GM18499 (cell line): ENCODE results near the gene GRHPR.
"Not testable (repeated sequence)": the region's sequence is repeated elsewhere in the genome, so short reads cannot be mapped to it uniquely, and the experiment has no call there.

Source experiments
- ATAC-seq: cut with Tn5 transposase; IDR thresholded peaks from one replicate; pipeline ENCODE4 v1.9.1; 2021; ENCODE audit warnings: moderate number of reproducible peaks; ENCODE audit not compliant: insufficient read depth, unreplicated experiment

Gene GRHPR

DNA sequence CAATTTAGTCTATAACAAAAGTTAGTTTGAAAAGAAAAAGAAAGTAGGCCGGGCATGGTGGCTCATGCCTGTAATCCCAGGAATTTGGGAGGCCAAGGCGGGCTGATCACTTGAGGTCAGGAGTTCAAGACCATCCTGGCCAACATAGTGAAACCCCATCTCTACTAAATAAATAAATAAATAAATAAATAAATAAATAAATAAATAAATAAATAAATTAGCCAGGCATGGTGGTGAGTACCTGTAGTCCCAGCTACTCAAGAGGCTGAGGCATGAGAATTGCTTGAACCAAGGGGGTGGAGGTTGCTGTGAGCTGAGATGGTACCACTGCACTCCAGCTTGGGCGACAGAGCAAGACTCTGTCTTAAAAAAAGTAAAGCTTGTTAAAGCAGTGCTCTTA lies 24.5 kb upstream of the GRHPR start:
- ATAC-seq: not testable (repeated sequence)

GRCh38 chr9:37398464-37399025 lies 24.0 kb upstream of the GRHPR start:
- ATAC-seq: no peak

GRCh38 chr9:37399336-37399735 lies 23.2 kb upstream of the GRHPR start:
- ATAC-seq: no peak

- ATAC-seq: no peak
These were observed 17.9 kb upstream of the GRHPR start for GRCh38 chr9:37404590-37404989.

DNA sequence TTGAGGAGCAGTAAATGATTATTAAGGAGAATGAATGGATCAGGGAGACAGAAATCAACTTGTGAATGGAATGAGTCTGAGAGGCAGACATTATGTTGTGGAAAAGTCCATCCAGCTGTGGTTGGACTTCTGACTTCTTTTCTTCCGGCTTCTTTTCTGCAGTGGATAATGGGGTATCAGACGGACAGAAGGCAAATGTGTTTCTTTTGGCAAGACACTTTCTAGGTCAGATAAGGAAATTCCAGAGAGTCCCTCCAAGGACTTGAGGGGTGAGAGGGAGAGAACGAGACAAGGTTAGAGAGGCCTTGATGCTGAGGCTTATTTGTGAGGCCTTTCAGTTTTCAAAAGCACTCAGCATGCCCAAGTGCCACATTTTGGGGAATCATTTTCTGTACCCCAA lies 17.1 kb upstream of the GRHPR start:
- no peak for ATAC-seq

DNA sequence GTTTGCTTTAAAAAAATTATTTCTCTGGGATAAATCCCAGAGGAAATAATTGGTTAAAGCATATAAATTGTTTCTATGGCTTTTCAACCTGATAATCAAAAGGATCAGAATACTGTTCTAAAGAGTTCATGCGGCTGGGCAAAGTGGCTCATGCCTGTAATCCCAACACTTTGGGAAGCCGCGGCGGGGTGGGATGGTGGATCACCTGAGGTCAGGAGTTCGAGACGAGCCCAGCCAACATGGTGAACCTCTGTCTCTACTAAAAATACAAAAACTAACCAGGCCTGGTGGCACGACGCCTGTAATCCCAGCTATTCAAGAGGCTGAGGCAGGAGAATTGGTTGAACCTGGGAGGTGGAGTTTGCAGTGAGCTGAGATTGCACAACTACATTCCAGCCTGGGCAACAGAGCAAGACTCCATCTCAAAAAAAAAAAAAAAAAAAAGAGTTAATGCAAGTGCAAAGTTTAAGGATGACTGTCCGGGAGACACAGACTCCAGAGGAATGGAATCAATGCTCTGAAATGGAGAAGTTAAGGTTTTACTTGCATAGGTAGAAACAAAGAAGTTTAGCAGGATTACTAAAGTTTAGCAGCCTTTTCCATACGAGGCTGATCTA lies 16.6 kb upstream of the GRHPR start:
- no peak for ATAC-seq

DNA sequence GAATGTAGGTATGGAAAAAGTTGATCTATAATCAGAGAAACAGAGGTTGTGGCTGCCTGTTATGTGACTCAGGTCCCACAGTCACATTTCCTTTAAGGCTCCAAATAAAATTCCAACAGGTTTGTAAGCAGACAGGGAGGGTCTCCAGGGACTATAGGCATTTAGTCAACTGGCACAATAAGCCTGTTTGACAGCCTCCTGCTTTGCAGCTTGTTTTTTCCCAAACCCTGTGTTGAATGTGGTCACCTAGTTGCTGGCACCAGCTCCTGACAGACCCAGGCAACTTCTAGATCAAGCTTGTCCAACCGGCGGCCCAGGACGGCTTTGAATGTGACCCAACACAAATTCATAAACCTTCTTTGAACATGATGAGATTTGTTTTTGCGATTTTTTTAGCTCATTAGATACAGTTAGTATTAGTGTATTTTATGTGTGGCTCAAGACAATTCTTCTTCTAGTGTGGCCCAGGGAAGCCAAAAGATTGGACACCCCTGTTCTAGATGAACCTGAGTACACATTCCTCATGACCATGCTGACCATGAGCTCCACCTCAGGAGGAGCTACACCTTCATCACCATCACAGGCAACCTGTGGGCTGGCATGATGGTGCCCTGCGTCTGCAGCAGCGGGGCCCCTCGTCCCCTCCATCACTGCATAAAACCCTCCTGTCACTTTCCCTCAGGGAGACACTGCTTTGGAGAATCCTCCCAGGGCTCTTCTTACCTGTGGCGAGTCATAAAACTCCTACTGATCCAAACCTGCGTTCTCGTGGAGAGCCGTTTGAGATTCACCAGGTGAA lies 15.7 kb upstream of the GRHPR start:
- ATAC-seq: no peak

DNA sequence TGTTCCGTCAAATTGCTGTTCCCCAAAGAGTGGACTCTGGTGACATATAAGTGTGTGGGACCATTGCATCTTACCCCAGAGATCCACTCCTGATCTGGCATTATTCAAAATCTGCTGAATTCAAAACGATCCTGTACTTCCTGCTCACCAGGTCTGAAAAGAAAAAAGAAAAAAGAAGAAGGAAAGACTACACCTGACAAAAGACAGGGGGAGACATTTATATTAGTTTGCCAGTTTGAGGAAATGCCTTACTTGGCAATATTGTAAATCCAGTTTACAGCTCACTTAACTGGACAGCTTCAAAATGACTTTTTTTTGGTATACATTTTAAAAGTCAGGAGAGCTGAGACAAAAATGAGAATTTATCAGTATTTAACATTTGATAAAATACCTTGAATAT lies 15.0 kb upstream of the GRHPR start:
- ATAC-seq: no peak

GRCh38 chr9:37408933-37409710 lies 13.4 kb upstream of the GRHPR start:
- peak; percentile 81 for ATAC-seq

DNA sequence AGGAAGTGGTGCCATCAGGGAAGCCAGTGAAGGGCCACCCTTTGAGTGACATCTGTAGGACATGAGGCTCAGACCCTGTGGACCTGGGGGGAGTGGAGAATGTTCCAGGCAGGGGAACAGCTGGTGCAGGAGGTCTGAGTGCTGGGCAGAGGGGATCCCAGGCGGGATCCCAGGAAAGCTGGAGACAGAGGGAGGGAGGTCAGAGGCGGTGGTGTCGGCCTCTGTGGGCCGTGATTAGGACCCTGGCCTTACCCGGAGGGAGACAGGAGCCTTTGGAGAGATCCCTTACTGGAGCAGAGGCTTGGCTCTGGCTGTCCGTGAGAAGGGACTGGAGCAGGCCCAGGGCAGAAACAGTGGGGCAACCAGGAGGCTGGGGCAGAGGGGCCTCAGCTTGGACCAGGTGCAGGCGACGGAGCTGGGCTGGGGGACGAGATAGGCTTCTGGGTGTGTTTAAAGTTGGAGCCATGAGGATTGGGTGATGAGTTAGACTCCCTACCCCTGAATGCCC lies 12.1 kb upstream of the GRHPR start:
- ATAC-seq: no peak

DNA sequence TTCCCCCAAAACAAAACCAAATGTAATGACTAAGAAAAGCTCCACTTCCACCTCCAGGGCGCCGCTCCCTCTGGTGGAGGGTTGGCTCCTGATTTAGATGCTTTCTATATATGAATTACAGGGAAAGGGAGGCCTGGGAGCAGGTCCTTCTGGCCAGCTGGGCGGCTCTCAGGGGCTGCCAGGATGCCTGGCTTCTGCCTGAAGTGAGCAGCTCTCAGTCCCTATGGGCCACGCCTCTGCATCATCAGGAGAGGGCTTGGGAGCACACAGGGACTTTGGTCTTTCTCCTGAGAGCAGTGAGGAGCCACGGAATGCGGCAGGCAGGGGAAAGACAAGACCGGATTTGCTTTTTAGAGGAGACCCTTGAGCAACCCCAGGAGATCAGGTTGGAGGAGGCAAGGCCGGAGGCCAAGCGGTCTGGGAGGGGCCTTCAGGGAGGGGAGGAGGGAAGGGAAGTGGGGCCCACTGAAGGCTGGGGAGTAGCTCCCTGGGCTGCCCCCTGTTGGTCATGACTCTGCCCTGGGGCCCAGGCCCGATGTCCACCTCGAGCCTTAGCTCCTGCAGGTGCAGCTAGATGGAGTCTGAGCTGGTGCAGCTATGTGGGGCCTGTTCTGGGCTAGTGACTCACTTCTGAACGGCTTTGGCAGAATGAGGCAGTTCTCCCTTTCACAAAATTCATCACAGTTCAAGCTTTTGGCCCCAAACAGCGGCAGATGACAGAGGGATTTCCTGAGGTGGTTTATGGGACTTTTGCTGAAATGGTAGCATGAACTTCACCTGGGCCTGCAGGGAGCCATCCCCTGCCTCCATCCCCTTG lies 11.3 kb upstream of the GRHPR start:
- ATAC-seq: no peak

DNA sequence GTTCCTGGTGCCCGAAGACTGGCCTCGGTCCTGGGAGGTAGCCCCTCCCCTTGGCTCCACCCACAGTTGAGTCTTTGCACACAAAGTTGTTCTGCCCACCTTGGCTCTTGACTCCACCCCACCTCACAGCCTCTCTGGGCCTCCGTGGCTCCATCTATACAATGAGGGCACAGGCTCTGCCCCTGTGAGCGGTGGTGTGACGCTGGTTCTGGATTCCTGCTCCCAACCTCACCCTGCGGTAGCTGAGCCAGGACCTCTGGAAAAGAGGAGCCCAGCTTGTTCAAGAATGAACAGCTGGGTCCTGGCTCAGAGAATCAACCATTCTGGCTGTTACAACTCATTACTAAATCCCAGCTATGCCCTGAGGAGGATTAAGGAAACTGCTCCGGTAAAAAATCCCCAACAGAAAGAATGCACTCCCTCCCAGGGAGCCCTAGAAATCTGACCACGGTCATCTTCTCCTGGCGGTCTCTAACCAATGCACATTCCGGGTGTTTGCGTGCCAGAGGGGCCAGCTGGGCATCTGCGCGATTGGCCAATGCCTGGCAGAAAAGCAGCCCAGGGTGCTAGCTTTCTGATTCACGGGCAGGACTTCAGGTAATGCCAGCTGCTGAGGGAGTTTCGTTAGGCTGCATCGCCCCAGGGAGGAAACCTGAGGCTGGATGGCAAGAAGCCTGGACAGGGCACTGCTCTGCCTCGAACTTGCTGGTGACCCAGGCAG lies 9.9 kb upstream of the GRHPR start:
- ATAC-seq: no peak

- ATAC-seq: no peak
These were observed 9.2 kb upstream of the GRHPR start for GRCh38 chr9:37413311-37413710.

GRCh38 chr9:37414503-37414943 lies 8.0 kb upstream of the GRHPR start:
- ATAC-seq: no peak

DNA sequence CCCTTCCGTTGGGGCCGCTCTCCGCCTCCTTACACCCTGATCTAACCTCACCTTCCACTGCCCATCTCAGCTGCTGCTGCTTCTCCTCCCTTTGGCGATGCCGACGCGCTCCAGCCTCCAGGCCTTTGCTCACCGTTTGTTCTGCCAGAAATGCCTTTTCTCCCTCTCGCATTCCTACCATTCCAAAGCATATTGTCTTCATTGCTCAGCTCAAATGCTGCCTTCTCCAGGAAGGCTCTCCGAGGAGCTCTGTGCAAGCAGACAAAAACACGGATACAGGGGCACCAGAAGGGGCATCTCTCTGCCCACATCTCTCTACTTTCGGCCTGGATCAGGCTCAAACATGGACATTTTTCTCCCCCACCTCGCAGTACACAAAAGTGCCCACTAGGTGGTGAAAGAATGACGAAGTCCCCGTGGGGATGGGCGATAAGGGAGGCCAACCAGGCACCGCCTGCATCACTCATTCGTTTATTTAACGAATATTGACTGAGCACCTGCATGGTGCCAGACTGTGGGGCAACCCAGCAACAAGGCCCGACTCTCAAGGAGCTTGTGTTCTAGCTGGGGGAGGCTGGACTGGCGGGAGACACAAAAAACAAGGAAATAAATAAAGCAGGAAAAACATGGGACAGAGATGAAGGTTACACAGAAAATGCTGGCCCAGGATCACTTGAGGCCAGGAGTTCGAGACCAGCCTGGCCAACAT lies 7.3 kb upstream of the GRHPR start:
- no peak for ATAC-seq

DNA sequence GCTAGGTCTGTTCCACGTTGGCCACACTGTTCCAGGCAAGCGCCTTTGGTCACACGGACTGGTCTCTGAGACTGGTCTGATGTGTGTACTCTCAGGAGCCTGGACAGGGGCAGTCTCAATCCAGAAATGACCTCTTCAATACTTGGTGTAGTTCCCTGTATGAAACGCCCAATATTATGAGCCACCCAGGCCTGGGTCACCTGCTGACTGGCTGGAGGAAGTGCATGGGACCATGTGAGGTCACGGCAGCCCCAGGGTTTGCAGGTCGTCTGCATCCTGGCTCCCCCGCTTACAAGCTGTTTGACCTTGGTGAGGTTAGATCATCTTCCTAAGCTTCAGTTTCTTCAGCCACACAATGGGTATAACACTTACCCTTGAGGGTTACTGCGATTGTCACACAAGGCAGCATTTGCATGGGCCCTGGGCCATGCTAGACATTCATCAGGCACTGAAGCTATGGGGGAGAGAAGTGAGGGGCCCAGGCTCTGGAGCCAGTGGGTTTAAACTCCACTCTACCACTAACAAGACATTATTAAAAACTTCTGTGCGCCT lies 5.2 kb upstream of the GRHPR start:
- ATAC-seq: no peak

DNA sequence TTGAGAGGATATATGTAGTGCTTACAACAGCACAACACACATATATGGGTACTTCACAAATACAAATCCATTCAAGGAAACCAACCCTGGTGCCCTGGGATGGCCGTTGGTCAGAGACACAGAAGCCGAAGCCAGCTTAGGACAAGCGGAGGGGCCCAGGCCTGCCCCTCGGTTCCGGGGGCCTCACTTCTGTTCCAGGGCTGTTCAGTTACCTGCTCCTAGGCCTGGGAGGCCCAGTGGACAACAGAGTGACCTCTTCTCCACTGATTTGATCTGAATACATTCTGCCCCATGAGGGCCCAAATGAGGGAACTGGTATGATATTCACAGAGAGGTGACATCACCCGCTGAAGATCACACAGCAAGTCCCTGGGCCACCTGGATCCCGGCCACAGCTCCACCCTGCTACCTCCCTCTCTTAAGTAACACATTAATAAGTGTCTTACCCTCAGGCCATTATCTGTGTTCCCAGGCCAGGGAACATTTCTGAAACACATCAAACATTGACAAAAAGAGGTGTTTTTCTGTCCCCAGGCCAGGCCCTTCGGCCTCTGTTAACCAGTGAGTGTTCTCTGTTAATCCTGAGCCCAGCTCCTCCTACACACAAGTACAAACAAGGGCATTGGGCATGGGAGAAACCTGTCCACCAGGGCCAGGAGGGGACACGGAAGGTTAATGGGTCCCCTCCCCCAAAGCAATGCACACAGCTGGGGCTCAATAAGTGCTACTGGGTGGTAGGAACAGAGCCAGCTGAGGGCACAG lies 4.5 kb upstream of the GRHPR start:
- no peak for ATAC-seq

DNA sequence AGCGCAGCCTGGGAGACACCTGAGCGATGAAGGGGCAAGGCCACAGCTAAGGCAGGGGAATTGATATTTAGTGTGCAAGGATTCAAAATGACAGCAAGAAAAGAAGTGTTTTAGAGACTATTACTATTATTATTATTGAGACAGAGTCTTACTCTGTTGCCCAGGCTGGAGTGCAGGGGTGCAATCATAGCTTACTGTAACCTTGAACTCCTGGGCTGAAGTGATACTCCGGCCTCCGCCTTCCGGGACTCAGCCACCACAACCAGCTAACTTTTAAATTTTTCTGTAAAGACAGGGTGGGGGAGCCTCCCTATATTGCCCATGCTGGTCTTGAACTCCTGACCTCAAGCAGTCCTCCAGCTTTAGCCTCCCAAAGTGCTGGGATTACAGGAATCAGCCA lies 3.3 kb upstream of the GRHPR start:
- ATAC-seq: no peak
